CD4-positive, alpha-beta T cell (primary cell): ENCODE measurements around the gene TBL2. TPM values are rescaled to one million over a fixed set of nuclear protein-coding genes. Genes with fewer than 3 reads are reported as not detected.
A peak's percentile ranks its signal among the peaks of the same experiment; 100 is the strongest.
"Not testable (repeated sequence)": the region's sequence is repeated elsewhere in the genome, so short reads cannot be mapped to it uniquely, and the experiment has no call there.

ENCODE experiments used
- ATAC-seq: fragments of 200-7000 bp; cut with Tn5 transposase; one replicate; pipeline ENCODE4 v1.10.0; 2022; ENCODE audit warnings: mild to moderate bottlenecking; ENCODE audit not compliant: poor library complexity
- CTCF ChIA-PET: fragments of 350-600 bp; sonication (Branson Sonifier 250); formaldehyde crosslinking; loops from one replicate; lab custom pipeline; 2021; ENCODE audit warnings: antibody characterized with exemption, inconsistent platforms; lab: Charles Lee
- POLR2A ChIA-PET: fragments of 350-600 bp; sonication (Branson Sonifier 250); formaldehyde crosslinking; loops from one replicate; lab custom pipeline; 2021; ENCODE audit warnings: antibody characterized with exemption, inconsistent platforms; lab: Charles Lee
- DNase-seq, 14 experiments: peaks; one replicate each; pipeline ENCODE4 v3.0.0-alpha.2; 2013 to 2020; ENCODE audit warnings: mixed read lengths in 2 of 14
- H3K27ac ChIP-seq, 2 donors: one replicate each; pipeline versions ENCODE4 v1.5.1 to v1.7.0; 2013; ENCODE audit warnings: low read length in 2 of 2, low read depth in 1 of 2, mild to moderate bottlenecking in 1 of 2
- H3K27me3 ChIP-seq, 2 experiments: 1 replicate in 1 of 2; 2 replicates in 1 of 2; pipeline versions ENCODE4 v1.6.1 to v1.7.0; 2013; ENCODE audit warnings: low read length in 2 of 2, control low read depth in 1 of 2, mild to moderate bottlenecking in 1 of 2, moderate library complexity in 1 of 2; ENCODE audit not compliant: insufficient read depth in 2 of 2, control insufficient read depth in 1 of 2
- H3K36me3 ChIP-seq: one replicate; pipeline ENCODE4 v1.6.1; 2013; ENCODE audit warnings: low read length, control low read depth; ENCODE audit not compliant: insufficient read depth
- H3K4me1 ChIP-seq: one replicate; pipeline ENCODE4 v1.6.1; 2013; ENCODE audit warnings: low read length, control low read depth; ENCODE audit not compliant: insufficient read depth
- H3K4me3 ChIP-seq: one replicate; pipeline ENCODE4 v1.5.1; 2013; ENCODE audit warnings: mild to moderate bottlenecking, low read length, moderate library complexity
- H3K9me3 ChIP-seq, 2 experiments: 1 replicate in 1 of 2; 2 replicates in 1 of 2; pipeline versions ENCODE4 v1.6.1 to v1.7.0; 2013; ENCODE audit warnings: low read length in 2 of 2, mild to moderate bottlenecking in 2 of 2, control low read depth in 1 of 2, moderate library complexity in 1 of 2; ENCODE audit not compliant: control insufficient read depth in 1 of 2, insufficient read depth in 1 of 2
- H3K27ac Mint-ChIP-seq: one replicate; pipeline ENCODE4 v1.8.0; 2020; ENCODE audit warnings: mixed read lengths
- H3K27me3 Mint-ChIP-seq: one replicate; pipeline ENCODE4 v1.8.0; 2021; ENCODE audit warnings: mixed read lengths
- H3K36me3 Mint-ChIP-seq: one replicate; pipeline ENCODE4 v1.8.0; 2021; ENCODE audit warnings: low read depth, mixed read lengths
- H3K4me1 Mint-ChIP-seq: one replicate; pipeline ENCODE4 v1.8.0; 2021; ENCODE audit warnings: low read depth, mixed read lengths
- H3K4me3 Mint-ChIP-seq: one replicate; pipeline ENCODE4 v1.8.0; 2020; ENCODE audit warnings: mild to moderate bottlenecking, mixed read lengths
- H3K9me3 Mint-ChIP-seq: one replicate; pipeline ENCODE4 v1.8.0; 2020; ENCODE audit warnings: mixed read lengths
- CTCF ChIP-seq: fragments of 200-600 bp; IDR thresholded peaks from one replicate; pipeline ENCODE4 v1.8.0; 2022; ENCODE audit warnings: antibody characterized with exemption, mild to moderate bottlenecking
- intact Hi-C, 2 experiments: fragments of 100-400 bp; cut with DNase I in 1 of 2; cut with micrococcal nuclease in 1 of 2; formaldehyde crosslinking; loops; one replicate each; pipeline versions ENCODE4 v1.15.1 to v1.9.0; 2023 to 2025; cut with DNase I, micrococcal nuclease
- total RNA-seq, 174 experiments: library from RNA in 2 of 174; stranded (reverse) in 2 of 174; gene quantifications; one replicate each; pipeline ENCODE4 v1.2.3 and lab custom pipeline; 2021 to 2026

TBL2 gene
- total RNA-seq, 2 experiments from 2014 or later, result 25.2 to 27.2 TPM

DNA sequence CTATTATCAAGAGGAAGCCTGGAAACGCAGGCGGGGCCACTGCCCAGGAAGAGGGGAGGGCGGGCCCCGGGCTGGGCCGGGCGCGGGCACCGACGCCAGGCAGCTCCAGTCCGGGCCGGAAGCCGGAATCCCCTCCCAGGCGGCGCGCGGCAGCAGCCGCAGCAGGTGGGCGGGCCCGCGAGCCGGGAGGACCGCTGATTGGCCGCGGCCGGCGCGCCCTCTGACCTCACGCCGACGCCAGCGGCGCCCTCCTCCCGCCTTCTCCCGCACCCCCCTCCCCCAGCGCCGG, 21.3 kb downstream of the TBL2 start:
- CTCF ChIA-PET, result interaction anchor here (0.6 kb wide), 1 partner anchor 111 kb away, joined by 4 read pairs; no protein-coding TSS in a partner anchor
- DNase-seq (peak; percentile 77 to 97 (median 88)), ATAC-seq (peak; percentile 92)
- no peak for TF ChIP-seq CTCF
- Mint-ChIP-seq H3K36me3 (peaks cover 39% of the 10 kb centered on the region), H3K4me1 (peaks cover 39% of the 10 kb centered on the region), H3K27ac (peak overlapping the region; percentile 96), H3K4me3 (peak overlapping the region; percentile 96), H3K9me3 (no peaks in the 10 kb centered on the region), H3K27me3 (no peaks in the 10 kb centered on the region)
- no peaks in the 10 kb centered on the region for H3K27me3 ChIP-seq
- H3K9me3 ChIP-seq, result no peaks in the 10 kb centered on the region
- H3K27ac ChIP-seq, result peak overlapping the region; percentile 97 to 98
- H3K4me3 ChIP-seq, result peak overlapping the region; percentile 96
- peaks cover 35% of the 10 kb centered on the region for H3K4me1 ChIP-seq
- POLR2A ChIA-PET, result interaction anchor here (0.6 to 4.5 kb wide), 15 partner anchors 9 to 182 kb away, joined by 3 to 80 read pairs (median 6); partner anchors contain the start of genes ABHD11, BAZ1B, STX1A and TBL2
- intact Hi-C loops, result loop anchor here (1.0 to 10.0 kb wide), 4 partner anchors 21 to 618 kb away; partner anchors contain the start of genes BAZ1B (in 2 of the 2), TBL2 (in 2 of the 2) and EIF4H (in 1 of the 2)
- peaks cover 27% of the 10 kb centered on the region for H3K36me3 ChIP-seq

GRCh38 chr7:73556208-73557107, 21.9 kb downstream of the TBL2 start:
- CTCF ChIA-PET, result no interaction called here
- Histone ChIP-seq H3K36me3 (peaks cover 31% of the 10 kb centered on the region), H3K27ac (peak overlapping the region; percentile 82 to 98), H3K4me1 (peaks cover 35% of the 10 kb centered on the region), H3K4me3 (peak overlapping the region; percentile 96), H3K27me3 (no peaks in the 10 kb centered on the region), H3K9me3 (no peaks in the 10 kb centered on the region)
- Mint-ChIP-seq H3K9me3 (no peaks in the 10 kb centered on the region), H3K4me1 (peaks cover 41% of the 10 kb centered on the region), H3K27ac (peak overlapping the region; percentile 96), H3K4me3 (peak overlapping the region; percentile 96), H3K36me3 (peaks cover 42% of the 10 kb centered on the region), H3K27me3 (no peaks in the 10 kb centered on the region)
- ATAC-seq, result no peak
- intact Hi-C loops, result loop anchor here (1.0 to 10.0 kb wide), 5 partner anchors 22 to 618 kb away; partner anchors contain the start of genes BAZ1B (in 2 of the 2), TBL2 (in 2 of the 2) and EIF4H (in 1 of the 2)
- no peak for DNase-seq
- POLR2A ChIA-PET, result interaction anchor here (0.6 to 4.5 kb wide), 15 partner anchors 9 to 182 kb away, joined by 3 to 80 read pairs (median 6); partner anchors contain the start of genes ABHD11, BAZ1B, STX1A and TBL2
- no peak for TF ChIP-seq CTCF

GRCh38 chr7:73555411-73555982, 22.9 kb downstream of the TBL2 start:
- Mint-ChIP-seq H3K27me3 (no peaks in the 10 kb centered on the region), H3K4me3 (peak overlapping the region; percentile 96), H3K9me3 (no peaks in the 10 kb centered on the region), H3K36me3 (peaks cover 50% of the 10 kb centered on the region), H3K27ac (peak overlapping the region; percentile 96), H3K4me1 (peaks cover 41% of the 10 kb centered on the region)
- ATAC-seq, result no peak
- H3K4me1 ChIP-seq, result peaks cover 37% of the 10 kb centered on the region
- H3K36me3 ChIP-seq, result peaks cover 38% of the 10 kb centered on the region
- DNase-seq, result peak in 1 of 14 experiments; percentile 16
- no peak overlapping the region for H3K27ac ChIP-seq
- TF ChIP-seq CTCF, result no peak
- H3K9me3 ChIP-seq, result no peaks in the 10 kb centered on the region
- intact Hi-C loops, result loop anchor here in 1 of 2 experiments (10.0 kb wide), 1 partner anchor 619 kb away; the partner anchor contains the start of gene EIF4H
- ChIA-PET POLR2A (interaction anchor here (0.8 to 4.5 kb wide), 4 partner anchors 10 to 34 kb away, joined by 3 to 80 read pairs (median 8); partner anchors contain the start of genes BAZ1B and TBL2), CTCF (interaction anchor here (1.1 kb wide), 1 partner anchor 36 kb away, joined by 4 read pairs; no protein-coding TSS in a partner anchor)
- no peaks in the 10 kb centered on the region for H3K27me3 ChIP-seq
- H3K4me3 ChIP-seq, result no peak overlapping the region

- H3K27me3 ChIP-seq, H3K9me3 Mint-ChIP-seq, H3K4me3 Mint-ChIP-seq, H3K27ac ChIP-seq, DNase-seq, H3K4me3 ChIP-seq, H3K9me3 ChIP-seq, H3K27ac Mint-ChIP-seq, H3K27me3 Mint-ChIP-seq, ATAC-seq, CTCF ChIA-PET: not testable (repeated sequence)
- Mint-ChIP-seq H3K4me1 (peaks cover 45% of the 10 kb centered on the region), H3K36me3 (peaks cover 75% of the 10 kb centered on the region)
- intact Hi-C loops, result loop anchor here in 1 of 2 experiments (10.0 kb wide), 1 partner anchor 625 kb away; the partner anchor contains the start of gene EIF4H
- POLR2A ChIA-PET, result interaction anchor here (0.7 to 1.0 kb wide), 2 partner anchors 27 to 29 kb away, joined by 3 to 5 read pairs; no protein-coding TSS in a partner anchor
- Histone ChIP-seq H3K4me1 (peaks cover 29% of the 10 kb centered on the region), H3K36me3 (peaks cover 58% of the 10 kb centered on the region)
These were observed 28.3 kb downstream of the TBL2 start for GRCh38 chr7:73550093-73550492.
